HUES6 (cell line): ENCODE data around the gene LRRC45.

Experiments
- H3K27ac ChIP-seq: 2 replicates; pipeline ENCODE4 v1.7.0; 2013; ENCODE audit warnings: low read depth, mild to moderate bottlenecking, low read length, inconsistent platforms
- H3K27me3 ChIP-seq: 2 replicates; pipeline ENCODE4 v1.6.1; 2013; ENCODE audit warnings: low read length; ENCODE audit not compliant: control insufficient read depth, insufficient read depth
- H3K36me3 ChIP-seq: 2 replicates; pipeline ENCODE4 v1.6.1; 2013; ENCODE audit warnings: low read length; ENCODE audit not compliant: control insufficient read depth, insufficient read depth
- H3K4me1 ChIP-seq: 2 replicates; pipeline ENCODE4 v1.6.1; 2013; ENCODE audit warnings: low read length; ENCODE audit not compliant: control insufficient read depth, insufficient read depth
- H3K4me3 ChIP-seq: 2 replicates; pipeline ENCODE4 v1.5.1; 2013; ENCODE audit warnings: low read depth, low read length
- H3K9ac ChIP-seq: one replicate; pipeline ENCODE4 v1.6.1; 2013; ENCODE audit warnings: mild to moderate bottlenecking, low read length
- H3K9me3 ChIP-seq: 2 replicates; pipeline ENCODE4 v1.6.1; 2013; ENCODE audit warnings: low read depth, low read length; ENCODE audit not compliant: control insufficient read depth, insufficient read depth

LRRC45 gene

GRCh38 chr17:82077617-82078358 is 54.7 kb downstream of the LRRC45 start:
- no peaks in the 10 kb centered on the region for H3K4me1 ChIP-seq
- peaks cover 47% of the 10 kb centered on the region for H3K36me3 ChIP-seq
- H3K27ac ChIP-seq: no peak overlapping the region

GRCh38 chr17:82078433-82078832 is 55.3 kb downstream of the LRRC45 start:
- no peaks in the 10 kb centered on the region for H3K9me3 ChIP-seq
- H3K9ac ChIP-seq: no peak overlapping the region
- peaks cover 53% of the 10 kb centered on the region for H3K36me3 ChIP-seq
- no peak overlapping the region for H3K4me3 ChIP-seq
- H3K27ac ChIP-seq: no peak overlapping the region
- no peaks in the 10 kb centered on the region for H3K27me3 ChIP-seq
- H3K4me1 ChIP-seq: no peaks in the 10 kb centered on the region

More at GRCh38 chr17:82077617-82078358, 54.7 kb downstream of the LRRC45 start:
- no peaks in the 10 kb centered on the region for H3K27me3 ChIP-seq
- H3K4me3 ChIP-seq: no peak overlapping the region
- H3K9ac ChIP-seq: no peak overlapping the region
- H3K9me3 ChIP-seq: no peaks in the 10 kb centered on the region

GRCh38 chr17:82079001-82079677 is 56.0 kb downstream of the LRRC45 start:
- Histone ChIP-seq H3K4me3 (no peak overlapping the region), H3K4me1 (no peaks in the 10 kb centered on the region), H3K9ac (no peak overlapping the region), H3K27ac (no peak overlapping the region), H3K9me3 (no peaks in the 10 kb centered on the region), H3K36me3 (peaks cover 60% of the 10 kb centered on the region), H3K27me3 (no peaks in the 10 kb centered on the region)

GRCh38 chr17:82080048-82080788 is 57.1 kb downstream of the LRRC45 start:
- no peaks in the 10 kb centered on the region for H3K9me3 ChIP-seq
- H3K36me3 ChIP-seq: peaks cover 71% of the 10 kb centered on the region
- no peak overlapping the region for H3K27ac ChIP-seq
- no peaks in the 10 kb centered on the region for H3K27me3 ChIP-seq
- no peak overlapping the region for H3K4me3 ChIP-seq
- H3K9ac ChIP-seq: no peak overlapping the region
- H3K4me1 ChIP-seq: no peaks in the 10 kb centered on the region
